Epithelial cell of prostate (primary cell): Measurements from ENCODE around the gene SND1.
"Not testable (repeated sequence)": the region's sequence is repeated elsewhere in the genome, so short reads cannot be mapped to it uniquely, and the experiment has no call there.

ENCODE experiments used
- DNase-seq: peaks from one replicate; pipeline ENCODE4 v3.0.0-alpha.2; 2011; ENCODE audit warnings: low read depth, low spot score
- H3K27ac ChIP-seq: fragments of 450-650 bp; 2 replicates; pipeline ENCODE4 v1.5.1; 2017; ENCODE audit warnings: mild to moderate bottlenecking

SND1 gene

GRCh38 chr7:127897704-127898454 is 245.9 kb downstream of the SND1 start:
- H3K27ac ChIP-seq: no peak overlapping the region
- DNase-seq: no peak

- H3K27ac ChIP-seq: no peak overlapping the region
- DNase-seq: no peak
These were observed 247.4 kb downstream of the SND1 start for GRCh38 chr7:127899411-127899810.

- no peak overlapping the region for H3K27ac ChIP-seq
- DNase-seq: no peak
These were observed 248.1 kb downstream of the SND1 start for GRCh38 chr7:127900141-127900540.

GRCh38 chr7:127900732-127901685 is 249.0 kb downstream of the SND1 start:
- DNase-seq: no peak
- H3K27ac ChIP-seq: no peak overlapping the region

GRCh38 chr7:127901895-127902703 is 250.1 kb downstream of the SND1 start:
- H3K27ac ChIP-seq: no peak overlapping the region
- no peak for DNase-seq

GRCh38 chr7:127902753-127903152 is 250.8 kb downstream of the SND1 start:
- not testable (repeated sequence) for H3K27ac ChIP-seq, DNase-seq

- DNase-seq: no peak
- H3K27ac ChIP-seq: peak overlapping the region; percentile 21
These were observed 252.1 kb downstream of the SND1 start for GRCh38 chr7:127903892-127904669.

GRCh38 chr7:127904670-127904985 is 252.6 kb downstream of the SND1 start:
- no peak for DNase-seq

GRCh38 chr7:127905021-127905420 is 253.0 kb downstream of the SND1 start:
- DNase-seq: no peak
- peak overlapping the region; percentile 21 for H3K27ac ChIP-seq

More at GRCh38 chr7:127904670-127904985, 252.6 kb downstream of the SND1 start:
- H3K27ac ChIP-seq: peak overlapping the region; percentile 21

GRCh38 chr7:127905491-127906330 is 253.7 kb downstream of the SND1 start:
- DNase-seq: no peak
- peak overlapping the region; percentile 21 for H3K27ac ChIP-seq

GRCh38 chr7:127907110-127908040 is 255.4 kb downstream of the SND1 start:
- H3K27ac ChIP-seq: no peak overlapping the region
- DNase-seq: no peak

- H3K27ac ChIP-seq: no peak overlapping the region
- no peak for DNase-seq
These were observed 256.6 kb downstream of the SND1 start for GRCh38 chr7:127908430-127909258.

GRCh38 chr7:127909424-127910152 is 257.6 kb downstream of the SND1 start:
- DNase-seq: no peak
- no peak overlapping the region for H3K27ac ChIP-seq

GRCh38 chr7:127910670-127911069 is 258.7 kb downstream of the SND1 start:
- DNase-seq: no peak
- H3K27ac ChIP-seq: no peak overlapping the region

GRCh38 chr7:127911968-127912511 is 260.0 kb downstream of the SND1 start:
- H3K27ac ChIP-seq: no peak overlapping the region

GRCh38 chr7:127912901-127913300 is 260.9 kb downstream of the SND1 start:
- no peak for DNase-seq
- no peak overlapping the region for H3K27ac ChIP-seq

More at GRCh38 chr7:127911968-127912511, 260.0 kb downstream of the SND1 start:
- DNase-seq: no peak
